A549 (cell line): ENCODE measurements around the gene SH3BP2. TPM values are rescaled to one million over a fixed set of nuclear protein-coding genes. Genes with fewer than 3 reads are reported as not detected.

Experiments used
- ATAC-seq, 2 experiments: fragments of 200-7000 bp in 1 of 2; fragments of >200 bp in 1 of 2; cut with Nextera tagmentation in 1 of 2; cut with Tn5 transposase in 1 of 2; 3 replicates each; pipeline versions ENCODE4 v1.8.0 to v1.9.1; 2018 to 2020; ENCODE audit warnings: mild to moderate bottlenecking in 1 of 2, moderate library complexity in 1 of 2
- CTCF ChIA-PET: fragments of 300-600 bp; sonication (Branson Sonifier 250); formaldehyde crosslinking; extraction: SDS; loops from one replicate; lab custom pipeline; 2021; ENCODE audit warnings: antibody characterized with exemption, inconsistent platforms; lab: Yijun Ruan, JAX
- POLR2A ChIA-PET: fragments of 350-600 bp; formaldehyde crosslinking; extraction: SDS; loops from one replicate; lab custom pipeline; 2021; ENCODE audit warnings: antibody characterized with exemption, inconsistent platforms; lab: Yijun Ruan, JAX
- DNase-seq, 2 experiments: peaks; one replicate each; pipeline versions ENCODE4 v3.0.0 to v3.0.0-alpha.2; 2011 to 2016; ENCODE audit warnings: low read depth in 1 of 2, low spot score in 1 of 2
- FAIRE-seq: peaks from 2 replicates; lab custom pipeline; 2011; peaks lifted over from hg19 to GRCh38; lab: Jason Lieb, UNC
- H3K27ac ChIP-seq, 2 experiments: fragments of >200 bp; sonication (Bioruptor Twin); formaldehyde crosslinking; 3 replicates each; pipeline ENCODE4 v1.5.1; 2016 to 2017
- H3K4me1 ChIP-seq: fragments of >200 bp; sonication (Bioruptor Twin); formaldehyde crosslinking; 3 replicates; pipeline ENCODE4 v1.6.1; 2016
- H3K4me2 ChIP-seq: fragments of >200 bp; sonication (Bioruptor Twin); formaldehyde crosslinking; 3 replicates; pipeline ENCODE4 v1.6.1; 2016
- H3K4me3 ChIP-seq: fragments of >200 bp; sonication (Bioruptor Twin); formaldehyde crosslinking; 3 replicates; pipeline ENCODE4 v1.5.1; 2016
- H3K9me3 ChIP-seq: fragments of >200 bp; sonication (Bioruptor Twin); formaldehyde crosslinking; 3 replicates; pipeline ENCODE4 v1.6.1; 2016
- CBX2 ChIP-seq: fragments of 200-600 bp; sonication (generic); IDR thresholded peaks from 2 replicates; pipeline ENCODE4 v1.6.1; 2016; ENCODE audit warnings: low read depth, mild to moderate bottlenecking, borderline replicate concordance
- CEBPB ChIP-seq, 2 experiments: fragments of >200 bp in 1 of 2; sonication (Bioruptor Twin) in 1 of 2; formaldehyde crosslinking in 1 of 2; IDR thresholded peaks; 2 replicates each; pipeline ENCODE4 v1.6.1; 2012 to 2016
- FOSL2 ChIP-seq, 2 experiments: fragments of 450-650 bp in 1 of 2; fragments of >200 bp in 1 of 2; sonication (Bioruptor Twin) in 1 of 2; formaldehyde crosslinking; IDR thresholded peaks; 2 replicates each; pipeline versions ENCODE4 v1.5.0 to v1.6.1; 2016 to 2020; ENCODE audit warnings: mild to moderate bottlenecking in 1 of 2, moderate library complexity in 1 of 2
- GATA3 ChIP-seq: IDR thresholded peaks from 2 replicates; pipeline ENCODE4 v1.6.1; 2012; ENCODE audit warnings: borderline replicate concordance
- HOXA7 ChIP-seq: fragments of 250-450 bp; sonication (Bioruptor Pico); IDR thresholded peaks from 2 replicates; pipeline ENCODE4 v1.5.0; 2020; ENCODE audit warnings: mild to moderate bottlenecking, moderate library complexity
- JUN ChIP-seq, 2 experiments: fragments of >200 bp; sonication (Bioruptor Twin); formaldehyde crosslinking; IDR thresholded peaks; 2 replicates in 1 of 2; 3 replicates in 1 of 2; pipeline ENCODE4 v1.6.1; 2016 to 2017
- JUNB ChIP-seq: fragments of >200 bp; sonication (Bioruptor Twin); formaldehyde crosslinking; IDR thresholded peaks from 2 replicates; pipeline ENCODE4 v1.6.1; 2016
- KDM1A ChIP-seq: fragments of 200-600 bp; sonication (generic); IDR thresholded peaks from 2 replicates; pipeline ENCODE4 v1.6.1; 2016; ENCODE audit warnings: low read depth, mild to moderate bottlenecking
- KDM5A ChIP-seq: fragments of 200-600 bp; sonication (generic); IDR thresholded peaks from 2 replicates; pipeline ENCODE4 v1.6.1; 2016; ENCODE audit warnings: antibody characterized with exemption, mild to moderate bottlenecking
- MAFK ChIP-seq: fragments of 450-650 bp; IDR thresholded peaks from 2 replicates; pipeline ENCODE4 v1.6.1; 2014; ENCODE audit not compliant: partially characterized antibody
- NPAS2 ChIP-seq: fragments of 250-450 bp; sonication (Bioruptor Pico); IDR thresholded peaks from 2 replicates; pipeline ENCODE4 v1.8.0; 2022; ENCODE audit warnings: mild to moderate bottlenecking, moderate library complexity, borderline replicate concordance
- PHF8 ChIP-seq: fragments of 200-600 bp; sonication (generic); IDR thresholded peaks from 2 replicates; pipeline ENCODE4 v1.6.1; 2016; ENCODE audit warnings: low read depth, mild to moderate bottlenecking, antibody characterized with exemption, moderate library complexity, borderline replicate concordance
- POLR2A ChIP-seq: IDR thresholded peaks from 2 replicates; pipeline ENCODE4 v1.6.1; 2012; ENCODE audit warnings: mild to moderate bottlenecking, low read length
- SREBF2 ChIP-seq: fragments of 450-650 bp; IDR thresholded peaks from 2 replicates; pipeline ENCODE4 v1.6.1; 2014; ENCODE audit warnings: mild to moderate bottlenecking, moderate library complexity
- ZC3H11A ChIP-seq: fragments of 450-650 bp; IDR thresholded peaks from 2 replicates; pipeline ENCODE4 v1.6.1; 2014; ENCODE audit warnings: antibody characterized with exemption, mild to moderate bottlenecking
- WGBS: methylation state at CpG from one replicate; pipeline ENCODE4 v1.1.6; 2017; ENCODE audit errors: missing lambda C conversion rate; 5-methylcytosine and 5-hydroxymethylcytosine counted together
- polyA plus RNA-seq, 4 experiments: library from polyadenylated mRNA; depleted of rRNA in 3 of 4; stranded (reverse); fragments of >200 nt; fragmentation: RNase III in 1 of 4; extraction: RNeasy Plus Mini Kit Qiagen cat#74134 plus additional on column Dnase treatment in 1 of 4; gene quantifications; 2 replicates in 3 of 4; 3 replicates in 1 of 4; pipeline ENCODE4 v1.2.3, GENCODE V29; 2011 to 2017
- TF ChIP-seq, protein P1 (sequence below): IDR thresholded peaks from 2 replicates; pipeline ENCODE4 v1.6.1; 2012
- TF ChIP-seq, protein P2 (sequence below): IDR thresholded peaks from 2 replicates; pipeline ENCODE4 v1.6.1; 2012; ENCODE audit warnings: low read depth, borderline replicate concordance
- TF ChIP-seq, protein P3 (sequence below): IDR thresholded peaks from 2 replicates; pipeline ENCODE4 v1.6.1; 2012
- TF ChIP-seq, protein P4 (sequence below): fragments of 250-450 bp; sonication (Bioruptor Pico); IDR thresholded peaks from 2 replicates; pipeline ENCODE4 v1.5.0; 2021; ENCODE audit warnings: mild to moderate bottlenecking, moderate library complexity, borderline replicate concordance

The SH3BP2 gene
- polyA plus RNA-seq, 2 of the 4 experiments (the other 2 are of a cell fraction): 4.4 to 6.0 TPM

- Histone ChIP-seq H3K9me3 (no peaks in the 10 kb centered on the region), H3K4me3 (no peak overlapping the region), H3K4me1 (peaks cover 69% of the 10 kb centered on the region), H3K27ac (peak overlapping the region; percentile 86 to 88), H3K4me2 (peak overlapping the region; percentile 100)
- POLR2A ChIA-PET: interaction anchor here (1.7 kb wide), 1 partner anchor 47 kb away, joined by 4 read pairs; the partner anchor contains the start of gene ADD1
- peak; percentile 56 to 77 for ATAC-seq
- CTCF ChIA-PET: interaction anchor here (1.7 kb wide), 1 partner anchor 33 kb away, joined by 7 read pairs; no protein-coding TSS in a partner anchor
- no peak for FAIRE-seq
- TF ChIP-seq CBX2 (no peak), CEBPB (IDR thresholded peaks at IDR 0.05) (no peak), PHF8 (no peak), ZC3H11A (no peak), POLR2A (peak; percentile 35; the same call in 1 of the 2 replicates), KDM1A (peak; percentile 85), FOSL2 (IDR thresholded peaks at IDR 0.05) (no peak), FOSL2 (CRISPR knock-in tag; IDR thresholded peaks at IDR 0.05) (peak; percentile 22; the same call in 1 of the 2 replicates), NPAS2 (CRISPR knock-in tag) (no peak), SREBF2 (no peak), GATA3 (no peak), KDM5A (no peak)
- TF ChIP-seq, protein P1, sequence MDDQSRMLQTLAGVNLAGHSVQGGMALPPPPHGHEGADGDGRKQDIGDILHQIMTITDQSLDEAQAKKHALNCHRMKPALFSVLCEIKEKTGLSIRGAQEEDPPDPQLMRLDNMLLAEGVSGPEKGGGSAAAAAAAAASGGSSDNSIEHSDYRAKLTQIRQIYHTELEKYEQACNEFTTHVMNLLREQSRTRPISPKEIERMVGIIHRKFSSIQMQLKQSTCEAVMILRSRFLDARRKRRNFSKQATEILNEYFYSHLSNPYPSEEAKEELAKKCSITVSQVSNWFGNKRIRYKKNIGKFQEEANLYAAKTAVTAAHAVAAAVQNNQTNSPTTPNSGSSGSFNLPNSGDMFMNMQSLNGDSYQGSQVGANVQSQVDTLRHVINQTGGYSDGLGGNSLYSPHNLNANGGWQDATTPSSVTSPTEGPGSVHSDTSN: no peak
- TF ChIP-seq, protein P2, sequence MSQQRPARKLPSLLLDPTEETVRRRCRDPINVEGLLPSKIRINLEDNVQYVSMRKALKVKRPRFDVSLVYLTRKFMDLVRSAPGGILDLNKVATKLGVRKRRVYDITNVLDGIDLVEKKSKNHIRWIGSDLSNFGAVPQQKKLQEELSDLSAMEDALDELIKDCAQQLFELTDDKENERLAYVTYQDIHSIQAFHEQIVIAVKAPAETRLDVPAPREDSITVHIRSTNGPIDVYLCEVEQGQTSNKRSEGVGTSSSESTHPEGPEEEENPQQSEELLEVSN: peak; percentile 64; the same call in 1 of the 2 replicates
- TF ChIP-seq, protein P3, sequence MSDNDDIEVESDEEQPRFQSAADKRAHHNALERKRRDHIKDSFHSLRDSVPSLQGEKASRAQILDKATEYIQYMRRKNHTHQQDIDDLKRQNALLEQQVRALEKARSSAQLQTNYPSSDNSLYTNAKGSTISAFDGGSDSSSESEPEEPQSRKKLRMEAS: peak; percentile 83
- TF ChIP-seq, protein P4, sequence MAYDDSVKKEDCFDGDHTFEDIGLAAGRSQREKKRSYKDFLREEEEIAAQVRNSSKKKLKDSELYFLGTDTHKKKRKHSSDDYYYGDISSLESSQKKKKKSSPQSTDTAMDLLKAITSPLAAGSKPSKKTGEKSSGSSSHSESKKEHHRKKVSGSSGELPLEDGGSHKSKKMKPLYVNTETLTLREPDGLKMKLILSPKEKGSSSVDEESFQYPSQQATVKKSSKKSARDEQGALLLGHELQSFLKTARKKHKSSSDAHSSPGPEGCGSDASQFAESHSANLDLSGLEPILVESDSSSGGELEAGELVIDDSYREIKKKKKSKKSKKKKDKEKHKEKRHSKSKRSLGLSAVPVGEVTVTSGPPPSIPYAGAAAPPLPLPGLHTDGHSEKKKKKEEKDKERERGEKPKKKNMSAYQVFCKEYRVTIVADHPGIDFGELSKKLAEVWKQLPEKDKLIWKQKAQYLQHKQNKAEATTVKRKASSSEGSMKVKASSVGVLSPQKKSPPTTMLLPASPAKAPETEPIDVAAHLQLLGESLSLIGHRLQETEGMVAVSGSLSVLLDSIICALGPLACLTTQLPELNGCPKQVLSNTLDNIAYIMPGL (CRISPR knock-in tag): no peak
- DNase-seq: peak in 1 of 2 experiments; percentile 82
- 66% methylated on average over 14 of the region's 27 CpGs for WGBS
These were observed 3.3 kb downstream of the SH3BP2 start for GRCh38 chr4:2795893-2796848.

- ATAC-seq (no peak), FAIRE-seq (no peak), DNase-seq (no peak)
- ChIA-PET CTCF (interaction anchor here (1.7 kb wide), 1 partner anchor 33 kb away, joined by 7 read pairs; no protein-coding TSS in a partner anchor), POLR2A (interaction anchor here (1.7 kb wide), 1 partner anchor 46 kb away, joined by 4 read pairs; the partner anchor contains the start of gene ADD1)
- Histone ChIP-seq H3K4me1 (peaks cover 73% of the 10 kb centered on the region), H3K4me3 (no peak overlapping the region), H3K27ac (peak overlapping the region; percentile 86 to 88), H3K9me3 (no peaks in the 10 kb centered on the region), H3K4me2 (peak overlapping the region; percentile 100)
- 56% methylated on average over 10 of the region's 13 CpGs for WGBS
- TF ChIP-seq MAFK (no peak), HOXA7 (no peak), JUNB (no peak), JUN (IDR thresholded peaks at IDR 0.05) (no peak)
These were observed 4.1 kb downstream of the SH3BP2 start for GRCh38 chr4:2796849-2797544.
